T-helper 17 cell (primary cell): Measurements from ENCODE around the gene OR8B3. TPM values are rescaled to one million over a fixed set of nuclear protein-coding genes. Genes with fewer than 3 reads are reported as not detected.
"Not testable (repeated sequence)": the region's sequence is repeated elsewhere in the genome, so short reads cannot be mapped to it uniquely, and the experiment has no call there.

Experiments
- ATAC-seq: fragments of 150-1000 bp; cut with Tn5 transposase; 2 replicates; pipeline ENCODE4 v1.10.0; 2021; ENCODE audit warnings: mild to moderate bottlenecking, moderate library complexity
- DNase-seq, 3 donors: peaks; one replicate each; pipeline versions ENCODE4 v3.0.0 to v3.0.0-alpha.2; 2020 to 2021
- H3K9me3 ChIP-seq: one replicate; pipeline ENCODE4 v1.7.0; 2013; ENCODE audit warnings: low read length, mild to moderate bottlenecking; ENCODE audit not compliant: control insufficient read depth, poor library complexity, severe bottlenecking
- H3K27ac Mint-ChIP-seq: one replicate; pipeline ENCODE4 v1.8.0; 2022; ENCODE audit warnings: mild to moderate bottlenecking, moderate library complexity, mixed read lengths
- H3K27me3 Mint-ChIP-seq: one replicate; pipeline ENCODE4 v1.8.0; 2022; ENCODE audit warnings: mixed read lengths
- H3K36me3 Mint-ChIP-seq: one replicate; pipeline ENCODE4 v1.8.0; 2022; ENCODE audit warnings: low read depth, mixed read lengths
- H3K4me1 Mint-ChIP-seq: one replicate; pipeline ENCODE4 v1.8.0; 2022; ENCODE audit warnings: mild to moderate bottlenecking, mixed read lengths
- H3K4me3 Mint-ChIP-seq: one replicate; pipeline ENCODE4 v1.8.0; 2022; ENCODE audit warnings: mild to moderate bottlenecking, moderate library complexity, mixed read lengths
- total RNA-seq, 4 donors: library from RNA in 2 of 4; stranded (reverse) in 2 of 4; gene quantifications; one replicate each; pipeline ENCODE4 v1.2.3 and lab custom pipeline; 2022 to 2026

OR8B3 gene
- total RNA-seq, 2 donors from 2014 or later, result not detected

- no peak for DNase-seq
- H3K27ac Mint-ChIP-seq, result no peak overlapping the region
- no peak overlapping the region for H3K4me3 Mint-ChIP-seq
- H3K9me3 ChIP-seq, result no peaks in the 10 kb centered on the region
- peaks cover 2% of the 10 kb centered on the region for H3K36me3 Mint-ChIP-seq
- peaks cover 5% of the 10 kb centered on the region for H3K4me1 Mint-ChIP-seq
- peaks cover 51% of the 10 kb centered on the region for H3K27me3 Mint-ChIP-seq
- no peak for ATAC-seq
These were observed 11.1 kb upstream of the OR8B3 start for GRCh38 chr11:124409906-124410305.

GRCh38 chr11:124405581-124405980 lies 6.8 kb upstream of the OR8B3 start:
- Mint-ChIP-seq H3K4me3 (no peak overlapping the region), H3K27me3 (peaks cover 36% of the 10 kb centered on the region), H3K27ac (no peak overlapping the region), H3K4me1 (peaks cover 7% of the 10 kb centered on the region), H3K36me3 (peaks cover 2% of the 10 kb centered on the region)
- ATAC-seq, result no peak
- DNase-seq, result no peak
- H3K9me3 ChIP-seq, result no peaks in the 10 kb centered on the region

- ATAC-seq, DNase-seq, H3K4me1 Mint-ChIP-seq, H3K9me3 ChIP-seq, H3K36me3 Mint-ChIP-seq, H3K27ac Mint-ChIP-seq, H3K4me3 Mint-ChIP-seq: not testable (repeated sequence)
- H3K27me3 Mint-ChIP-seq, result peaks cover 15% of the 10 kb centered on the region
These were observed 4.4 kb upstream of the OR8B3 start for GRCh38 chr11:124403186-124403585.

GRCh38 chr11:124402326-124402922 lies 3.6 kb upstream of the OR8B3 start:
- H3K27ac Mint-ChIP-seq, result no peak overlapping the region
- H3K4me3 Mint-ChIP-seq, result no peak overlapping the region
- H3K27me3 Mint-ChIP-seq, result peaks cover 11% of the 10 kb centered on the region
- ATAC-seq (peak; percentile 51), DNase-seq (peak in 2 of 3 donors; percentile 11)
- H3K4me1 Mint-ChIP-seq, result peaks cover 2% of the 10 kb centered on the region
- no peaks in the 10 kb centered on the region for H3K9me3 ChIP-seq
- H3K36me3 Mint-ChIP-seq, result no peaks in the 10 kb centered on the region

- H3K9me3 ChIP-seq, H3K4me3 Mint-ChIP-seq, H3K36me3 Mint-ChIP-seq, H3K27me3 Mint-ChIP-seq, H3K4me1 Mint-ChIP-seq, H3K27ac Mint-ChIP-seq, ATAC-seq, DNase-seq: not testable (repeated sequence)
These were observed 2.0 kb downstream of the OR8B3 start for GRCh38 chr11:124396847-124397246.

- Mint-ChIP-seq H3K27me3 (peaks cover 6% of the 10 kb centered on the region), H3K36me3 (no peaks in the 10 kb centered on the region)
- no peak for ATAC-seq
These were observed 4.4 kb downstream of the OR8B3 start for GRCh38 chr11:124394408-124394807.

GRCh38 chr11:124384399-124384798 lies 14.4 kb downstream of the OR8B3 start, which contains the start of gene OR8B2:
OR8B2 (minus strand) TSS chr11:124384499; CDS start chr11:124383343, 1,156 bp downstream.
- Mint-ChIP-seq H3K27me3 (peaks cover 7% of the 10 kb centered on the region), H3K27ac (no peak within 1 kb of the TSS), H3K36me3 (no peaks in the 10 kb centered on the region), H3K4me3 (no peak within 1 kb of the TSS), H3K4me1 (no peaks in the 10 kb centered on the region)
- DNase-seq (no peak), ATAC-seq (no peak)
- H3K9me3 ChIP-seq, result no peaks in the 10 kb centered on the region

More at GRCh38 chr11:124394408-124394807, 4.4 kb downstream of the OR8B3 start:
- H3K9me3 ChIP-seq, result no peaks in the 10 kb centered on the region
- no peak overlapping the region for H3K27ac Mint-ChIP-seq
- H3K4me1 Mint-ChIP-seq, result no peaks in the 10 kb centered on the region
- DNase-seq, result no peak
- H3K4me3 Mint-ChIP-seq, result no peak overlapping the region

- not testable (repeated sequence) for H3K9me3 ChIP-seq, H3K4me3 Mint-ChIP-seq, DNase-seq, H3K27me3 Mint-ChIP-seq, H3K4me1 Mint-ChIP-seq, H3K36me3 Mint-ChIP-seq, ATAC-seq, H3K27ac Mint-ChIP-seq
These were observed 16.0 kb downstream of the OR8B3 start for GRCh38 chr11:124382857-124383256.

- H3K9me3 ChIP-seq, result no peaks in the 10 kb centered on the region
- no peaks in the 10 kb centered on the region for H3K4me1 Mint-ChIP-seq
- ATAC-seq (no peak), DNase-seq (no peak)
- H3K27me3 Mint-ChIP-seq, result peaks cover 7% of the 10 kb centered on the region
- no peak overlapping the region for H3K4me3 Mint-ChIP-seq
- no peaks in the 10 kb centered on the region for H3K36me3 Mint-ChIP-seq
- H3K27ac Mint-ChIP-seq, result no peak overlapping the region
These were observed 18.2 kb downstream of the OR8B3 start for GRCh38 chr11:124380585-124380984.

- H3K36me3 Mint-ChIP-seq, result no peaks in the 10 kb centered on the region
These were observed 22.5 kb downstream of the OR8B3 start for GRCh38 chr11:124376280-124376679.

GRCh38 chr11:124359566-124359965 lies 39.3 kb downstream of the OR8B3 start:
- H3K4me1 Mint-ChIP-seq, result no peaks in the 10 kb centered on the region
- H3K27me3 Mint-ChIP-seq, result no peaks in the 10 kb centered on the region
- no peaks in the 10 kb centered on the region for H3K9me3 ChIP-seq
- no peaks in the 10 kb centered on the region for H3K36me3 Mint-ChIP-seq
- no peak overlapping the region for H3K4me3 Mint-ChIP-seq
- no peak for DNase-seq
- no peak overlapping the region for H3K27ac Mint-ChIP-seq
- no peak for ATAC-seq

More at GRCh38 chr11:124376280-124376679, 22.5 kb downstream of the OR8B3 start:
- H3K9me3 ChIP-seq, result no peaks in the 10 kb centered on the region
- peaks cover 5% of the 10 kb centered on the region for H3K27me3 Mint-ChIP-seq
- DNase-seq (no peak), ATAC-seq (no peak)
- no peaks in the 10 kb centered on the region for H3K4me1 Mint-ChIP-seq
- H3K4me3 Mint-ChIP-seq, result no peak overlapping the region
- H3K27ac Mint-ChIP-seq, result no peak overlapping the region

- Mint-ChIP-seq H3K27ac (no peak overlapping the region), H3K4me3 (no peak overlapping the region), H3K36me3 (no peaks in the 10 kb centered on the region), H3K27me3 (no peaks in the 10 kb centered on the region), H3K4me1 (no peaks in the 10 kb centered on the region)
- no peak for DNase-seq
- no peak for ATAC-seq
- no peaks in the 10 kb centered on the region for H3K9me3 ChIP-seq
These were observed 52.4 kb downstream of the OR8B3 start for GRCh38 chr11:124346311-124346955.
